ENCODE measurements around the gene LACTBL1.
"Not testable (repeated sequence)": the region's sequence is repeated elsewhere in the genome, so short reads cannot be mapped to it uniquely, and the experiment has no call there.

LACTBL1 gene

DNA sequence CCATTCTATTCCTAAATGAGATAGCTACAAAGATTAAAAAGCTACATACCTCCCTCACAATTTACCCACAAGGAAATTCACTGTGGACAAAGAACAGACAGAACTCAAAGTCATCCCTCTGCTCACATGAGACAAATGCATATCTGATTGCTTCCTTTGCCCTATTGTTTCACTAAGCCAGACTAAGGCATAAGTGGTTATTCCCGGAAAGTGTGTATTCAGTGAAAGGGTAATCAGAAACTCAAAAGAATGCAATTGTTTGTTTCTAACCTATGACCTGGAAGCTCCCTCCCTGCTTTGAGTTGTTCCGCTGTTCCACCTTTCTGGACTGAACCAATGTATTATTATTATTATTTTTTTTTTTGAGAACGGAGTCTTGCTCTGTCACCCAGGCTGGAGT is 32.1 kb upstream of the LACTBL1 start:
- WGBS: 88% methylated on average over 3 of the region's 3 CpGs
- not testable (repeated sequence) for H3K4me3 ChIP-seq (ENCODE audit: low read length); H3K9me3 ChIP-seq (ENCODE audit: insufficient read depth, low read depth, low read length); H3K4me1 ChIP-seq (ENCODE audit: insufficient read depth, low read length); H3K36me3 ChIP-seq (ENCODE audit: insufficient read depth, low read length); H3K27ac ChIP-seq (ENCODE audit: low read depth, low read length); H3K9ac ChIP-seq (ENCODE audit: low read depth, low read length); H3K27me3 ChIP-seq (ENCODE audit: insufficient read depth, low read length)

- no peak overlapping the region for H3K4me3 ChIP-seq (ENCODE audit: low read length)
- 89% methylated on average over 3 of the region's 3 CpGs for WGBS
- H3K9ac ChIP-seq (ENCODE audit: low read depth, low read length): no peak overlapping the region
- H3K36me3 ChIP-seq (ENCODE audit: insufficient read depth, low read length): no peaks in the 10 kb centered on the region
- H3K27ac ChIP-seq (ENCODE audit: low read depth, low read length): no peak overlapping the region
- no peaks in the 10 kb centered on the region for H3K27me3 ChIP-seq (ENCODE audit: insufficient read depth, low read length)
- H3K9me3 ChIP-seq (ENCODE audit: insufficient read depth, low read depth, low read length): 0 out of 2 replicates have a peak, but pooled peaks cover 4% of the 10 kb centered on the region
- H3K4me1 ChIP-seq (ENCODE audit: insufficient read depth, low read length): no peaks in the 10 kb centered on the region
Observed at GRCh38 chr1:23004112-23004511, 31.4 kb upstream of the LACTBL1 start.

DNA sequence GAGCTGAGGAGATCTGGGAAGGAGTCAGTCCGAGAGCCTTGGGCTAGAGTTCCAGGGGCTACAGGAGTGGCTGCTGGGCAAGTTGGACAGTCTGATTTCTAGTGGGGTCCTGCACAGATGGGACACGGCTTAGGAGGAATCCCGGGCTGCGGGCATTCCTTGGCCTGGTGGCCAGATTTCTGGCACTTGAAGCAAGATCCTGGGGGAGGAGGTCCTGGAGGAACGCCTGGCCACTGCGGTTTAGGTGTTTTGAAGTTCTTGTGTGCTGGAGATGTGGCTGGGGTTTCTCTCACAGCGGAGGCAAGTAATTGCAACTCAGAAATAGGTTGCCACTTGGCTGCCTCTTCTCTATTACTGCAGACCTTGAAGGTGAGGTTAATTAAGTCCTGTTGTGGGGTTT is 29.6 kb upstream of the LACTBL1 start:
- H3K27ac ChIP-seq (ENCODE audit: low read depth, low read length); H3K9me3 ChIP-seq (ENCODE audit: insufficient read depth, low read depth, low read length); H3K4me3 ChIP-seq (ENCODE audit: low read length); H3K9ac ChIP-seq (ENCODE audit: low read depth, low read length); H3K36me3 ChIP-seq (ENCODE audit: insufficient read depth, low read length); H3K27me3 ChIP-seq (ENCODE audit: insufficient read depth, low read length); H3K4me1 ChIP-seq (ENCODE audit: insufficient read depth, low read length): not testable (repeated sequence)
- WGBS: 92% methylated on average over 7 of the region's 7 CpGs

- peaks cover 17% of the 10 kb centered on the region for H3K9me3 ChIP-seq (ENCODE audit: insufficient read depth, low read depth, low read length)
- not testable (repeated sequence) for H3K27me3 ChIP-seq (ENCODE audit: insufficient read depth, low read length); H3K36me3 ChIP-seq (ENCODE audit: insufficient read depth, low read length); H3K4me3 ChIP-seq (ENCODE audit: low read length); H3K27ac ChIP-seq (ENCODE audit: low read depth, low read length); H3K9ac ChIP-seq (ENCODE audit: low read depth, low read length); H3K4me1 ChIP-seq (ENCODE audit: insufficient read depth, low read length)
- 96% methylated on average over 3 of the region's 3 CpGs for WGBS
Observed at GRCh38 chr1:23000133-23000532, 27.5 kb upstream of the LACTBL1 start.

GRCh38 chr1:22997528-22997927 is 24.9 kb upstream of the LACTBL1 start:
- H3K36me3 ChIP-seq (ENCODE audit: insufficient read depth, low read length); H3K9ac ChIP-seq (ENCODE audit: low read depth, low read length); H3K27ac ChIP-seq (ENCODE audit: low read depth, low read length); H3K4me3 ChIP-seq (ENCODE audit: low read length); H3K4me1 ChIP-seq (ENCODE audit: insufficient read depth, low read length); H3K27me3 ChIP-seq (ENCODE audit: insufficient read depth, low read length): not testable (repeated sequence)
- 93% methylated on average over 5 of the region's 5 CpGs for WGBS
- H3K9me3 ChIP-seq (ENCODE audit: insufficient read depth, low read depth, low read length): peaks cover 42% of the 10 kb centered on the region

DNA sequence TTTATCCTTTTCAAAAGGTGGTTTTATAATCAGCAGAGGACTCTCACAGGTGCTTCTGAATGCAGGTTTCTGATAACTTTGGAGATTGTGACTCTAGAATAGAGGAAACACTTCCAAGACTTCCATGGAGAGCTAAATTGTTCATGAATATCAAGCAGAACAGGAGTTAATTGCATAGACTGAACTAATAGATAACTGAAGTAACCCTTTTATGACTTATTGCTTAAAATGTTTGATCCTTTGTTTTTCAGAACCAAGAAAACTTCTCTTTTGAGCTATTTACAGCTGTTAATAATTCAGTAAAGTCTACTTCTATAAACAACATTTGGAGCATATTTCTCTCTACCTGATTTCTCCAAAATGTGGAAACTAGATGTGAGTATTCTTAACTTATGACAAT is 23.1 kb upstream of the LACTBL1 start:
- no peak overlapping the region for H3K9ac ChIP-seq (ENCODE audit: low read depth, low read length)
- no peak overlapping the region for H3K27ac ChIP-seq (ENCODE audit: low read depth, low read length)
- no peaks in the 10 kb centered on the region for H3K27me3 ChIP-seq (ENCODE audit: insufficient read depth, low read length)
- peaks cover 47% of the 10 kb centered on the region for H3K9me3 ChIP-seq (ENCODE audit: insufficient read depth, low read depth, low read length)
- no peak overlapping the region for H3K4me3 ChIP-seq (ENCODE audit: low read length)
- no peaks in the 10 kb centered on the region for H3K4me1 ChIP-seq (ENCODE audit: insufficient read depth, low read length)
- H3K36me3 ChIP-seq (ENCODE audit: insufficient read depth, low read length): no peaks in the 10 kb centered on the region

DNA sequence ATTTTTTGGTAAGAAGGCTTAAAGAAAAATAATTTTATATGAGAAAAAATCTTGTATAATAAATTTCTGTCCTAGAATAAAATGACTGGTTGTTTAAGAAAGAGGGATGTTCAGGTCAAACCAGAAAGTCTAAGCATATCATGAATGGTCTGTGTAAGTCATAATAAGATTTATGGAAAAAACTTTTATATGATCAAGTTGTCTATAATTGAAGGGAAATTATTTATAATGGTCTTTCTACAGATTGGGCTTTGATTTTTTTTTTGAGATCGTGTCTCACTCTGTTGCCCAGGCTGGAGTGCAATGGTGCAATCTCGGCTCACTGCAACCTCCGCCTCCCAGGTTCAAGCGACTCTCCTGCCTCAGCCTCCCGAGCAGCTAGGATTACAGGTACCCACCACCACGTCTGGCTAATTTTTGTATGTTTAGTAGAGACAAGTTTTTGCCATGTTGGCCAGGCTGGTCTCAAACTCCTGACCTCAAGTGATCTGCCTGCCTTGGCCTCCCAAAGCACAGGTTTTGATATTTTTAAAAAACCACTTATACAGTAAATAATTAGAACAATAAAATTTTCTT is 20.6 kb upstream of the LACTBL1 start:
- H3K9ac ChIP-seq (ENCODE audit: low read depth, low read length); H3K27me3 ChIP-seq (ENCODE audit: insufficient read depth, low read length); H3K4me3 ChIP-seq (ENCODE audit: low read length); H3K36me3 ChIP-seq (ENCODE audit: insufficient read depth, low read length); H3K27ac ChIP-seq (ENCODE audit: low read depth, low read length); H3K4me1 ChIP-seq (ENCODE audit: insufficient read depth, low read length): not testable (repeated sequence)
- H3K9me3 ChIP-seq (ENCODE audit: insufficient read depth, low read depth, low read length): peaks cover 44% of the 10 kb centered on the region
- 90% methylated on average over 6 of the region's 6 CpGs for WGBS

DNA sequence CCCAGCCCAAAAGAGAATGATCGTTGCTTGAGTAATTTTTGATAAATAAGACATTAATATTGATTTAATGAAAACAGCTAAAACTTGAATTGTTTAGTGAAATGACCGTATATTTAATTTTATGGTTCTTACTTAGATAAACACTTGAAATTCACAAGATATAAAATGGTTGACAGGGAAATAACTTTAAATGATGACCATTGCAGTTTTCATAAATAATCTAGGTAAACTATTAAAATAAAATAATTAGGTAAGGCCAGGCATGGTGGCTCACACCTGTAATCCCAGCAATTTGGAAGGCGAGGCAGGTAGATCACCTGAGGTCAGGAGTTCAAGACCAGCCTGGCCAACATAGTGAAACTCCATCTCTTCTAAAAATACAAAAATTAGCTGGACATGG is 19.7 kb upstream of the LACTBL1 start:
- H3K9me3 ChIP-seq (ENCODE audit: insufficient read depth, low read depth, low read length): peaks cover 44% of the 10 kb centered on the region
- 94% methylated on average over 2 of the region's 3 CpGs for WGBS

DNA sequence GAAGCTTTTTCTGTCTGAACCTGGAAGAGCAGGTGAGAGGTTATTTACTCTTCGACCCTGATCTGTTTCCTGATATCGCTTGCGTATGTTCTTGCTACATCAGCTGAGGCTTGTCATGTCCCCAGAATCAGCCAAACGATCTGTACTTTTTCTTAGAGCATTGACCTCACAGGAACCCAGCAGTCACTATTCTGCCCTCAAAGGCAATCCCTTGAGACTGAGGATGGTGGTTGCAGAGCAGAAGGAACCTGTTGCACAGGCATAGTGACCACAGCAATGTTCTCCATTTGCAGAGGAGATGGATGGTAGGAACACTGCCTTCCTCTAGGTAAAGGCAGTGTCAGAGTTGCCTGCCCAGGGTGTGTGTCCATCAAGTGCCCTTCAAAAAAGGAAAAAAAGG is 11.3 kb upstream of the LACTBL1 start:
- Histone ChIP-seq H3K27ac (ENCODE audit: low read depth, low read length) (no peak overlapping the region), H3K4me3 (ENCODE audit: low read length) (no peak overlapping the region), H3K27me3 (ENCODE audit: insufficient read depth, low read length) (no peaks in the 10 kb centered on the region), H3K9ac (ENCODE audit: low read depth, low read length) (no peak overlapping the region), H3K9me3 (ENCODE audit: insufficient read depth, low read depth, low read length) (no peaks in the 10 kb centered on the region), H3K4me1 (ENCODE audit: insufficient read depth, low read length) (no peaks in the 10 kb centered on the region), H3K36me3 (ENCODE audit: insufficient read depth, low read length) (no peaks in the 10 kb centered on the region)
- WGBS: 96% methylated on average over 4 of the region's 4 CpGs

More for the DNA sequence above, 19.7 kb upstream of the LACTBL1 start:
- H3K4me1 ChIP-seq (ENCODE audit: insufficient read depth, low read length); H3K36me3 ChIP-seq (ENCODE audit: insufficient read depth, low read length); H3K27ac ChIP-seq (ENCODE audit: low read depth, low read length); H3K9ac ChIP-seq (ENCODE audit: low read depth, low read length); H3K27me3 ChIP-seq (ENCODE audit: insufficient read depth, low read length); H3K4me3 ChIP-seq (ENCODE audit: low read length): not testable (repeated sequence)

GRCh38 chr1:22980471-22980790 is 7.8 kb upstream of the LACTBL1 start:
- not testable (repeated sequence) for H3K9me3 ChIP-seq (ENCODE audit: insufficient read depth, low read depth, low read length); H3K27ac ChIP-seq (ENCODE audit: low read depth, low read length); H3K9ac ChIP-seq (ENCODE audit: low read depth, low read length); H3K4me3 ChIP-seq (ENCODE audit: low read length); H3K36me3 ChIP-seq (ENCODE audit: insufficient read depth, low read length); H3K4me1 ChIP-seq (ENCODE audit: insufficient read depth, low read length); H3K27me3 ChIP-seq (ENCODE audit: insufficient read depth, low read length)
- WGBS: 88% methylated on average over 3 of the region's 3 CpGs

- Histone ChIP-seq H3K9ac (ENCODE audit: low read depth, low read length) (no peak overlapping the region), H3K4me3 (ENCODE audit: low read length) (no peak overlapping the region), H3K4me1 (ENCODE audit: insufficient read depth, low read length) (no peaks in the 10 kb centered on the region), H3K36me3 (ENCODE audit: insufficient read depth, low read length) (no peaks in the 10 kb centered on the region), H3K27me3 (ENCODE audit: insufficient read depth, low read length) (no peaks in the 10 kb centered on the region), H3K27ac (ENCODE audit: low read depth, low read length) (no peak overlapping the region), H3K9me3 (ENCODE audit: insufficient read depth, low read depth, low read length) (no peaks in the 10 kb centered on the region)
- WGBS: 97% methylated on average over 1 of the region's 3 CpGs
Observed at GRCh38 chr1:22978299-22978698, 5.6 kb upstream of the LACTBL1 start.

- no peaks in the 10 kb centered on the region for H3K36me3 ChIP-seq (ENCODE audit: insufficient read depth, low read length)
- H3K9me3 ChIP-seq (ENCODE audit: insufficient read depth, low read depth, low read length): no peaks in the 10 kb centered on the region
- H3K4me3 ChIP-seq (ENCODE audit: low read length): no peak overlapping the region
- no peaks in the 10 kb centered on the region for H3K27me3 ChIP-seq (ENCODE audit: insufficient read depth, low read length)
- no peaks in the 10 kb centered on the region for H3K4me1 ChIP-seq (ENCODE audit: insufficient read depth, low read length)
- no peak overlapping the region for H3K27ac ChIP-seq (ENCODE audit: low read depth, low read length)
- WGBS: 39% methylated on average over 9 of the region's 9 CpGs
- peak overlapping the region; percentile 17; the same call in 1 of the 2 replicates for H3K9ac ChIP-seq (ENCODE audit: low read depth, low read length)
Observed at GRCh38 chr1:22976461-22977243, 4.0 kb upstream of the LACTBL1 start.
